ENCODE results near the gene CACNB4.

CACNB4 gene

DNA sequence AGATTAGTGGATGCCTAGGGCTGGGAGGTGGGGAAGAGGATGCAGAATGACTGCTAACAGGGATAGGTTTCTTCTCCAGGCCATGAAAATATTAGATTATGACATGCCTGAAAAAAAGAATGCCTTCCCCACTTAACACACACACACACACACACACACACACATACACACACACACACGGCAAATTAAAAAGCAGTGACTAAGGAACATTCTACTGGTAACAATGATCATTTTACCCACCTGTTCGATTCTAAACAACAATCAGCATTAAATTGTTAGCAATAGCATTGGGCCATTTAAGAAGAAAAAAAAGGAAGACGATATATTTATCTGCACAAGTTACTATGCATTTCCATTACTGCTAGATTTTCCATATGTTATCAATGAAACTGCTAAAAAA, 10.8 kb downstream of the CACNB4 start:
- Histone ChIP-seq H3K36me3 (ENCODE audit: control insufficient read depth, insufficient read depth, low read length) (no peaks in the 10 kb centered on the region), H3K27ac (ENCODE audit: low read depth, low read length) (no peak overlapping the region), H3K9ac (ENCODE audit: low read length) (no peak overlapping the region), H3K9me3 (ENCODE audit: control insufficient read depth, insufficient read depth, low read depth, low read length) (no peaks in the 10 kb centered on the region), H3K4me1 (ENCODE audit: control insufficient read depth, insufficient read depth, low read length) (no peaks in the 10 kb centered on the region), H3K4me3 (ENCODE audit: low read depth, low read length) (no peak overlapping the region), H3K27me3 (ENCODE audit: control insufficient read depth, insufficient read depth, low read length) (no peaks in the 10 kb centered on the region)

DNA sequence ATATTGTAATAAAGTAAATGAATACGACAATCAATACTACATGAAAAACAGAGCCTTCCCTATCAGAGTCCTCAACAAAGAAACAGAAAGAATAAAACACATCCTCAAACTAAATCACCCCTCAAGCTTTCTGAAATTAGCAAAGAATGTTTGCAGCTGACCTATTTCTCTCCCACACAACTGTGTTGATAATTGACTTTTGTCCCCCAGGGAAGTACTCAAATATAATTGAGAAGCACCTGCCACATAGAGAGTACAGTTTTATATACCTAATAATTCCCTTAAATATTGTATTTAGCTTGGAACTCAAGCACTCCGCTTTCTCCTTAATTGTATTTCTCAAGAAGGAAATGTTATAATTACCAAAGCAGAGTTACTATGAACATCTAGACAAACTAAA, 12.6 kb downstream of the CACNB4 start:
- Histone ChIP-seq H3K27ac (ENCODE audit: low read depth, low read length) (no peak overlapping the region), H3K9ac (ENCODE audit: low read length) (no peak overlapping the region), H3K36me3 (ENCODE audit: control insufficient read depth, insufficient read depth, low read length) (no peaks in the 10 kb centered on the region), H3K9me3 (ENCODE audit: control insufficient read depth, insufficient read depth, low read depth, low read length) (no peaks in the 10 kb centered on the region), H3K4me1 (ENCODE audit: control insufficient read depth, insufficient read depth, low read length) (no peaks in the 10 kb centered on the region), H3K4me3 (ENCODE audit: low read depth, low read length) (no peak overlapping the region), H3K27me3 (ENCODE audit: control insufficient read depth, insufficient read depth, low read length) (no peaks in the 10 kb centered on the region)

DNA sequence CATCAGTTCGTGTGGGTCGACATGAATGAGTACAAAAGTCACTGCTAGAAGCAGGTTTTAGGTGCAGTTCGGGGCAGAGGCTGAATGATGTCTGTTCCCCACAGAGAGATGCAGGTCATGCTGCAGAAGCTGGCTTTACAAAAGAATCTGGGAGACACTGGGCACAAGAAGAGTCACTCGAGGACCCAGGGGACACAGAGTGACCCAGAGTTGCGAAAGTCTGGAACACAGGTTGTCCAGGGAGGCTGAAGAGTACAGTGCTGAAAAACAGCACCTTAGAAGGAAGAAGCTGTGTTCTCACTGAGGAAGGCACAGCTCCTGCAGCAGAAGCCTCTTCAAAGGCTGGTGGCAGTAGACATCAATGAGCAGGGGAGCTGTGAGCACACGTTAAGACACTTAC, 14.8 kb downstream of the CACNB4 start:
- H3K9ac ChIP-seq (ENCODE audit: low read length), result no peak overlapping the region
- H3K36me3 ChIP-seq (ENCODE audit: control insufficient read depth, insufficient read depth, low read length), result no peaks in the 10 kb centered on the region
- H3K27ac ChIP-seq (ENCODE audit: low read depth, low read length), result no peak overlapping the region
- H3K4me3 ChIP-seq (ENCODE audit: low read depth, low read length), result no peak overlapping the region
- H3K9me3 ChIP-seq (ENCODE audit: control insufficient read depth, insufficient read depth, low read depth, low read length), result no peaks in the 10 kb centered on the region
- H3K4me1 ChIP-seq (ENCODE audit: control insufficient read depth, insufficient read depth, low read length), result no peaks in the 10 kb centered on the region
- H3K27me3 ChIP-seq (ENCODE audit: control insufficient read depth, insufficient read depth, low read length), result no peaks in the 10 kb centered on the region

DNA sequence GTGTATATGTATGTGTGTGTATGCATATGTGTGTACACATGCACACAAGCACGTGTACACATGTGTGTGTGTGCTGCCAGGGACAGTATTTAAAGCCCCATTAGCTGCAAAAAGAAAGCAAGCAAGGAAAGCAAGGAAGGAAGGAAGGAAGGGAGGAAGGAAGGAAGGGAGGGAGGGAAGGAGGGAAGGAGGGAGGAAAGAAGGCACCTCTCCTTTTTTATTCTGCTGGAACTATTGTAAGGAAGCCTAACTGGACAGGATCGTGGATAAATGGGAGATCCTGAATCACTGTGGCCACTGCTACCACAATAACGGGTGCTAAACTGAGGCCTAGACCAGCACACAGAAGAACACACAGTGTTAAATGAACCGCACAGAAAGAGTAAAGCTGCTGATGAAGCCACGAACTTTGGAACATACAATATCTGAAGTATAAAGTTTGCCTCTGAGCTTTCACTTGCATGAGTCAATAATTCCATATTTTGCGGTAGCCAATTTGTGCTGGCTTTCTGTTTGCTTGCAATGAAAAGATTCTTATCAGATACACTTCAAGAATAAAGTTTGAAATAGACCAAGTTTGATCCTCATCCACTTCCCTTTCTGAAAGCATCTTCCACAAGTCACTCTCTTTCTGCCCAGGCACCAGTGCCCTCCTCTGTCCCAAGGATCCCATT, 15.5 kb downstream of the CACNB4 start:
- Histone ChIP-seq H3K9ac (ENCODE audit: low read length) (no peak overlapping the region), H3K9me3 (ENCODE audit: control insufficient read depth, insufficient read depth, low read depth, low read length) (no peaks in the 10 kb centered on the region), H3K4me1 (ENCODE audit: control insufficient read depth, insufficient read depth, low read length) (no peaks in the 10 kb centered on the region), H3K36me3 (ENCODE audit: control insufficient read depth, insufficient read depth, low read length) (no peaks in the 10 kb centered on the region), H3K27ac (ENCODE audit: low read depth, low read length) (no peak overlapping the region), H3K4me3 (ENCODE audit: low read depth, low read length) (no peak overlapping the region), H3K27me3 (ENCODE audit: control insufficient read depth, insufficient read depth, low read length) (no peaks in the 10 kb centered on the region)

DNA sequence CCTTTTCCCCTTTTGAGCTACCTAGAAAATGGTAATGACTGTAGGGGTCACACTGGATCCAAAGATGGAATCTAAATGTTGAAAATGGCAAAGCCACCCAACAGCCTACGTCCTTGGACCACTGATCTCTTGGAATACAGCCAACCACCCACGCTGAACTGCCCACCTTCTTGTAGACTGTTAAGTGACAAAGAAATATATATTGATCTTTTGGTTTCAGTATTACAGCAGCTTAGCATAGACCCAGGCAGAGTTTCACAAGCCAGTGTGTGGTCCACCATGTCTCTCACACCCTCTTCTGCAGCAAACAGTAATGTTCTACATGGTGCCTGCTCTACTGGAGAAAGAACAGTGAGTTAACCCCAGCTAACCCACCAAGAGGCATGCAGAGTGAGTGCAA, 20.2 kb downstream of the CACNB4 start:
- H3K4me3 ChIP-seq (ENCODE audit: low read depth, low read length), result no peak overlapping the region
- peaks cover 3% of the 10 kb centered on the region; the same call in 1 of the 2 replicates for H3K4me1 ChIP-seq (ENCODE audit: control insufficient read depth, insufficient read depth, low read length)
- H3K9me3 ChIP-seq (ENCODE audit: control insufficient read depth, insufficient read depth, low read depth, low read length), result no peaks in the 10 kb centered on the region
- H3K9ac ChIP-seq (ENCODE audit: low read length), result no peak overlapping the region
- H3K36me3 ChIP-seq (ENCODE audit: control insufficient read depth, insufficient read depth, low read length), result no peaks in the 10 kb centered on the region
- H3K27me3 ChIP-seq (ENCODE audit: control insufficient read depth, insufficient read depth, low read length), result no peaks in the 10 kb centered on the region
- H3K27ac ChIP-seq (ENCODE audit: low read depth, low read length), result no peak overlapping the region

DNA sequence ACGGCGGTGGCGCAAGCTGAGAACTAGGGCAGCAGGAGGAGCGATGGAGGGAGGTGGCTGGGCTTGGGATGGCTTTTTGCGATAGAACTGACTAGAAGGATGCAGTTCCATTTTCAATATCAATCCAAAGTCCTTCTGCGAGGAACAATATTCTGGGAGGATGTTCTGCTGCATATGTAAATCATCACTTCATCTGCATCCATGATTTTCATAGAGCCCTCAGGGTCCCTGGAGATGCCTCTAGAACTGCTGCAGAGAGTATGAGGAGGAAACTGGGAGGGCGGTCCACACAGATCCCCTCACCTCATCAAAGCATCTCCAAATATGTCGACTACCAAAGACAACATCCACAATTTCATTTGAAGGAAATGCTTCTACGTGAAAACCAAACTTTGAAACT, 20.8 kb downstream of the CACNB4 start:
- H3K9ac ChIP-seq (ENCODE audit: low read length), result no peak overlapping the region
- no peaks in the 10 kb centered on the region for H3K27me3 ChIP-seq (ENCODE audit: control insufficient read depth, insufficient read depth, low read length)
- H3K4me3 ChIP-seq (ENCODE audit: low read depth, low read length), result no peak overlapping the region
- no peaks in the 10 kb centered on the region for H3K9me3 ChIP-seq (ENCODE audit: control insufficient read depth, insufficient read depth, low read depth, low read length)
- peaks cover 4% of the 10 kb centered on the region; the same call in 1 of the 2 replicates for H3K4me1 ChIP-seq (ENCODE audit: control insufficient read depth, insufficient read depth, low read length)
- no peaks in the 10 kb centered on the region for H3K36me3 ChIP-seq (ENCODE audit: control insufficient read depth, insufficient read depth, low read length)
- H3K27ac ChIP-seq (ENCODE audit: low read depth, low read length), result no peak overlapping the region

DNA sequence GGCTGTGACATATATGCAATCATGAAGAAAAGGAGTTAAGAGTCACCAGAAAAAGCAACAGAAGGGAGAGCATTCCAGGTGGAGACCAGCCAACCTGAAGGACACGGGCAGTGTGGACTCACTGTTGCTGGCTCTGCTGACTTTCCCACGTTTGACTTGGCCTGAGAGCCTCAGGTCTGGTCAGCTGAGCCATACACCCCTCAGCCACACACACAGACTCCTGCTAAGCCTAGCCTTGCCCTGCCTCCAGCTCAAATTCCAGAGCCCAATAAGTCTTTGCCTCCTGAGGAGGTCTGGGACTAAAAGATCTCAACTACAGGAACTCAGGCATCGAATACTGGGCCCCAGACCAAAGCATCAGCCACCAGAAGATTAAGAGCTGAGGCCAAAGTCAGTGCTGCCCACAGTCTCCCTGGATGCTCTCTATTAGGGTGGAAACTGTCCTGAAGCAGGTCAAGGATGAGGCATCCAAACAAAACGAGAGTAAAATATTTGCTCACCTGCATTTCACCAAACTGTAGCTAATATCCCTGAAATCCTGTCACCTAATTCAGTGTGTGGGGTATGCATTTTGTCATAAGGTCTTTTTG, 23.3 kb downstream of the CACNB4 start:
- no peaks in the 10 kb centered on the region for H3K36me3 ChIP-seq (ENCODE audit: control insufficient read depth, insufficient read depth, low read length)
- H3K4me3 ChIP-seq (ENCODE audit: low read depth, low read length), result no peak overlapping the region
- no peak overlapping the region for H3K27ac ChIP-seq (ENCODE audit: low read depth, low read length)
- H3K9me3 ChIP-seq (ENCODE audit: control insufficient read depth, insufficient read depth, low read depth, low read length), result no peaks in the 10 kb centered on the region
- H3K27me3 ChIP-seq (ENCODE audit: control insufficient read depth, insufficient read depth, low read length), result no peaks in the 10 kb centered on the region
- H3K4me1 ChIP-seq (ENCODE audit: control insufficient read depth, insufficient read depth, low read length), result peaks cover 4% of the 10 kb centered on the region; the same call in 1 of the 2 replicates
- H3K9ac ChIP-seq (ENCODE audit: low read length), result no peak overlapping the region

DNA sequence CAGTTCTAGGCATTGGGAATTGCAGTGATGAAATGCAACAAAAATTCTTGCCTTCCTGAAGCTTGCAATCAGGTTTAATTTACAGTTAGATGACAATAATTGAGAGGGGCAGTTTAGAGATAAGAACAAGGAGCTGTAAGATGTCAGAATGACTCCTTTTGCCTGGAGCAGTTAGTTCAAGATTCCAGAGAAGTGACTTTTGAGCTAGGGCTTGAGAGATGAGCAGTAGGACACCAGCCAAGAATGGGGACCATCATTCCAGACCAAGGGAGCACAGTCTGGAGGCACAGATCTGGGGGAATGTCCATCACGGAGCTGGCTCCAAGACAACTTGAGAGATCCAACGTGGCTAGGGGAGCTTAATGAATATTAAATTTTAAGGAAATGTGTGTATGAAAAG, 26.8 kb downstream of the CACNB4 start:
- H3K27me3 ChIP-seq (ENCODE audit: control insufficient read depth, insufficient read depth, low read length), result no peaks in the 10 kb centered on the region

DNA sequence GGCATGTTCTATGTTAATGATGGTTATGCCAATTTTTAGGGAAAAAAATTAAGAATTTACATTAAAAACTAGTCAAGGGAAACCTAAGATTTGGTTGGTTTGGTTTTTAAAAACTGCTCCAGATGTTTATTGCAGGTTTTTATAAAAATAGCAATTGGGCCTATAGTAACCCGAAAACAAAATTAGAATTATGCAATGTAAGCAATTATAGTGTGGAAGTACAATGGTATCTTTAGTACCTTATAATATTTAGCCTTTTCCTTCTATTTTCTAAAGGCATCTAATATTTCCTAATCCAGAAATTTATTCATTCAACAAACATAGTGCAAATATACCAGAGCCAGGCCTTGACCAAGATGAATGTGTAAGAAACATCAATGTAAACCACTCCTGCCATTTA, 27.3 kb downstream of the CACNB4 start:
- Histone ChIP-seq H3K27ac (ENCODE audit: low read depth, low read length) (no peak overlapping the region), H3K4me3 (ENCODE audit: low read depth, low read length) (no peak overlapping the region), H3K27me3 (ENCODE audit: control insufficient read depth, insufficient read depth, low read length) (no peaks in the 10 kb centered on the region)

More for the DNA sequence above, 26.8 kb downstream of the CACNB4 start:
- Histone ChIP-seq H3K9ac (ENCODE audit: low read length) (no peak overlapping the region), H3K4me1 (ENCODE audit: control insufficient read depth, insufficient read depth, low read length) (peaks cover 4% of the 10 kb centered on the region; the same call in 1 of the 2 replicates), H3K9me3 (ENCODE audit: control insufficient read depth, insufficient read depth, low read depth, low read length) (no peaks in the 10 kb centered on the region), H3K4me3 (ENCODE audit: low read depth, low read length) (no peak overlapping the region), H3K36me3 (ENCODE audit: control insufficient read depth, insufficient read depth, low read length) (no peaks in the 10 kb centered on the region), H3K27ac (ENCODE audit: low read depth, low read length) (no peak overlapping the region)

DNA sequence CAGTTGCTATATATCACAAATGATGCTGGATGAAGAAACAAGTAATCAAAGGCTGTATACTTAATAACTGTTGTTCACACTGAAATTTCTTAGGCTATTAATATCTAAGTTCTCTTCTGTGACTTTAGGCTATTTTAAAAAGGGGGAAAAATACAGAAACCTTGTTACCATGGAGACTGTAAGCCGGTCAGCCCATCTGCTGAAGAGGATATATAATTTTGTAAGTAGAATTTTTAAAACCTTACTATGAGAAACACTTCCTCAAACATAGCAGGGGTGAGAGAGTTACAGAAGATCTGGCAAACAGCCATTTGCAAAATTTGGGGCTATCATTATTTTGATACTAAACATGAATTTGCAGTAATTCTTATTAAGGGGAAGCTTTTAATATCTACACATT, 27.8 kb downstream of the CACNB4 start:
- Histone ChIP-seq H3K27me3 (ENCODE audit: control insufficient read depth, insufficient read depth, low read length) (no peaks in the 10 kb centered on the region), H3K4me3 (ENCODE audit: low read depth, low read length) (no peak overlapping the region), H3K9ac (ENCODE audit: low read length) (no peak overlapping the region), H3K9me3 (ENCODE audit: control insufficient read depth, insufficient read depth, low read depth, low read length) (no peaks in the 10 kb centered on the region), H3K36me3 (ENCODE audit: control insufficient read depth, insufficient read depth, low read length) (no peaks in the 10 kb centered on the region), H3K4me1 (ENCODE audit: control insufficient read depth, insufficient read depth, low read length) (peaks cover 4% of the 10 kb centered on the region; the same call in 1 of the 2 replicates), H3K27ac (ENCODE audit: low read depth, low read length) (no peak overlapping the region)

More for the DNA sequence above, 27.3 kb downstream of the CACNB4 start:
- Histone ChIP-seq H3K4me1 (ENCODE audit: control insufficient read depth, insufficient read depth, low read length) (peaks cover 4% of the 10 kb centered on the region; the same call in 1 of the 2 replicates), H3K9me3 (ENCODE audit: control insufficient read depth, insufficient read depth, low read depth, low read length) (no peaks in the 10 kb centered on the region), H3K36me3 (ENCODE audit: control insufficient read depth, insufficient read depth, low read length) (no peaks in the 10 kb centered on the region), H3K9ac (ENCODE audit: low read length) (no peak overlapping the region)

DNA sequence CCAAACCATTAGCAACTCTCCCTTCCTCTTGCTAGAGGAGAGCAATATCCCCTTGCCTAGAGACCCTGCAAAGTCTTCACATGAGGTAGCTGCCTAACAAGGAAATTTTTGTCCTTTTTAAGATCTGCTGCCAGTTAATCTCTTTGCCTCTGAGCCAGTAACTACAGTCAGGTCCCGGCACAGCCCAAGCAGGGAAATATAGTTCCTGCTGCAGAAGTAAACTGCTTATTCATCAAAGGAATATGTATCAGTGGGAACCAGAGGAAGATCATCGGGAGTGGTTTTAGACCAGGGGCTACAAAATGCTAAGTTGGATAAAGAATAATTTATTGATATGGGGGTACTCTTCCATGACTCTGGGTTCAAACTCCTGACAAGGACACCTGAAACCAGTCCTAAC, 30.6 kb downstream of the CACNB4 start:
- no peak overlapping the region for H3K4me3 ChIP-seq (ENCODE audit: low read depth, low read length)
- H3K4me1 ChIP-seq (ENCODE audit: control insufficient read depth, insufficient read depth, low read length), result no peaks in the 10 kb centered on the region
- H3K9ac ChIP-seq (ENCODE audit: low read length), result no peak overlapping the region
- H3K27me3 ChIP-seq (ENCODE audit: control insufficient read depth, insufficient read depth, low read length), result no peaks in the 10 kb centered on the region
- H3K36me3 ChIP-seq (ENCODE audit: control insufficient read depth, insufficient read depth, low read length), result no peaks in the 10 kb centered on the region
- H3K9me3 ChIP-seq (ENCODE audit: control insufficient read depth, insufficient read depth, low read depth, low read length), result no peaks in the 10 kb centered on the region
- no peak overlapping the region for H3K27ac ChIP-seq (ENCODE audit: low read depth, low read length)
